Testis (tissue), 3 donors: Measurements from ENCODE around the gene DDN. TPM values are rescaled to one million over a fixed set of nuclear protein-coding genes. Genes with fewer than 3 reads are reported as not detected.

Experiments used
- DNase-seq: peaks from one replicate; pipeline ENCODE4 v3.0.0-alpha.2; 2019
- H3K27ac ChIP-seq, 2 donors: fragments of 200-600 bp; sonication (generic); one replicate each; pipeline ENCODE4 v1.5.1; 2019
- H3K27me3 ChIP-seq: fragments of 200-600 bp; sonication (generic); one replicate; pipeline ENCODE4 v1.5.1; 2019
- H3K36me3 ChIP-seq: fragments of 200-600 bp; sonication (generic); one replicate; pipeline ENCODE4 v1.5.1; 2017; ENCODE audit warnings: low read depth; ENCODE audit errors: missing control alignments
- H3K4me1 ChIP-seq: fragments of 200-600 bp; sonication (generic); one replicate; pipeline ENCODE4 v1.5.1; 2019
- H3K4me3 ChIP-seq, 2 donors: fragments of 200-600 bp; sonication (generic); one replicate each; pipeline ENCODE4 v1.5.1; 2017 to 2019
- H3K9me3 ChIP-seq: fragments of 200-600 bp; sonication (generic); one replicate; pipeline ENCODE4 v1.5.1; 2017
- CTCF ChIP-seq, 3 experiments: fragments of 450-650 bp in 2 of 3; fragments of 200-600 bp in 1 of 3; sonication (generic) in 1 of 3; IDR thresholded peaks; one replicate each; pipeline ENCODE4 v1.5.1; 2016 to 2019; ENCODE audit warnings: antibody characterized with exemption in 3 of 3, mild to moderate bottlenecking in 2 of 3, moderate library complexity in 1 of 3
- POLR2A ChIP-seq: fragments of 450-650 bp; IDR thresholded peaks from one replicate; pipeline ENCODE4 v1.6.1; 2017; ENCODE audit warnings: antibody characterized with exemption, mild to moderate bottlenecking, moderate library complexity
- WGBS, 2 donors: methylation state at CpG; one replicate each; pipeline ENCODE4 v1.1.5; 2018; 5-methylcytosine and 5-hydroxymethylcytosine counted together
- intact Hi-C: fragments of 100-400 bp; cut with DNase I; formaldehyde crosslinking; loops from one replicate; pipeline ENCODE4 v1.15.1; 2023; ENCODE audit warnings: low total_unique reads
- polyA plus RNA-seq: library from polyadenylated mRNA; stranded (reverse); fragments of 350-450 nt; fragmentation: Illumina TruSeq; extraction: RNeasy Lipid Tissue Mini Kit (QIAGEN cat#74804); gene quantifications from one replicate; pipeline ENCODE4 v1.2.3, GENCODE V29; 2014; ENCODE audit warnings: low read depth, low replicate concordance; ENCODE audit not compliant: insufficient read depth
- total RNA-seq, 2 donors: library from RNA; depleted of rRNA; stranded (reverse); fragments of >200 nt; gene quantifications; one replicate each; pipeline ENCODE4 v1.2.3, GENCODE V29; 2016

Gene DDN
- total and polyA plus RNA-seq, 3 donors from 2014 or later = 0.31 to 0.96 (median 0.55) TPM

DNA sequence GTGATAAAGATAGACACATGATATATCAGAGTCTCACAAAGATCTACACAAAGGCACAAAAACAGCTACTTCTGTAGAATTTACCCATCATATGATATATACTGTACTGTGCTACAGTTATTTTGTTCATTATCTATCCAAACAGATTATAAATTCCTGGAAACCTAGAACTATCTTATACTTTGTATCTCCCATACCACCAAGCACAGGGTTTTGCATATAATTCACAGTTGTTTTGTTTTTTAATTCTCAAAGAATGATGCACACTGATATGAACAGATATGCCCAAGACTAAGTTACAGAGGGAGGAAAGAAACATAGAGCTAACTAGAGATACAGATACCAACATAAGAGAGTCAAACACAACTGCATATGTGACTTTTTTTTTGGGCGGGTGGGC is 16.0 kb upstream of the DDN start:
- H3K27ac ChIP-seq = no peak overlapping the region
- TF ChIP-seq POLR2A (no peak), CTCF (IDR thresholded peaks at IDR 0.05) (no peak)
- no peaks in the 10 kb centered on the region for H3K36me3 ChIP-seq
- peaks cover 8% of the 10 kb centered on the region for H3K4me1 ChIP-seq
- WGBS, 2 donors = 86 to 95% methylated on average over 1 of the region's 1 CpG
- DNase-seq = no peak
- intact Hi-C loops = no loop called here
- no peaks in the 10 kb centered on the region for H3K27me3 ChIP-seq
- no peaks in the 10 kb centered on the region for H3K9me3 ChIP-seq
- no peak overlapping the region for H3K4me3 ChIP-seq

DNA sequence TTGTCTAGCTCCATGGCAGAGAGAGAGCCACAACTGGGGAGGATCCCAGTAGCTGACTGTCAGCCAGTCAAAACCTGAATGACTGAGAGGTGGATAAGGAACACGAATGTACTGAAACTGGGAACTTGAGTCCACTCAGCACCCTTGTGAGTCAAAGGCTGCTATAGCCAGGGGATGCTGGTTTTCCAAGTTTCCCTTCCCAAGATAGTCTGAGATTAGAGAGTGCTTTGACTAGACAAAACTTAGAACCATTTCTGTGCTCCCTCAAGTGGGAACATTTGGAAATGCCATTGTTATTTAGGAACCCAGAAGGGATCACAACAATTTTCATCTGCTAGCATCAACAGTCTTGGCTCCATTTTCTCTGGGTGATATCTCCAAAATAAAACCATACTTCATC is 15.4 kb upstream of the DDN start:
- DNase-seq = no peak
- peaks cover 8% of the 10 kb centered on the region for H3K4me1 ChIP-seq
- no peaks in the 10 kb centered on the region for H3K9me3 ChIP-seq
- H3K36me3 ChIP-seq = no peaks in the 10 kb centered on the region
- H3K27ac ChIP-seq = no peak overlapping the region
- H3K4me3 ChIP-seq = no peak overlapping the region
- TF ChIP-seq POLR2A (no peak), CTCF (IDR thresholded peaks at IDR 0.05) (no peak)
- H3K27me3 ChIP-seq = no peaks in the 10 kb centered on the region
- intact Hi-C loops = no loop called here
- 32 to 47% methylated on average over 1 of the region's 1 CpG for WGBS, 2 donors

- H3K4me3 ChIP-seq = no peak overlapping the region
- no peaks in the 10 kb centered on the region for H3K36me3 ChIP-seq
- H3K9me3 ChIP-seq = no peaks in the 10 kb centered on the region
- DNase-seq = no peak
- no peak overlapping the region for H3K27ac ChIP-seq
- intact Hi-C loops = no loop called here
- WGBS, 2 donors = 75 to 79% methylated on average over 3 of the region's 3 CpGs
- peaks cover 8% of the 10 kb centered on the region for H3K4me1 ChIP-seq
- H3K27me3 ChIP-seq = no peaks in the 10 kb centered on the region
- no peak for TF ChIP-seq CTCF (IDR thresholded peaks at IDR 0.05)
- TF ChIP-seq POLR2A = no peak
These were observed 14.3 kb upstream of the DDN start for GRCh38 chr12:49013428-49013827.

- intact Hi-C loops = no loop called here
- no peaks in the 10 kb centered on the region for H3K36me3 ChIP-seq
- TF ChIP-seq CTCF (IDR thresholded peaks at IDR 0.05) (no peak), POLR2A (no peak)
- no peaks in the 10 kb centered on the region for H3K27me3 ChIP-seq
- H3K4me3 ChIP-seq = no peak overlapping the region
- peaks cover 6% of the 10 kb centered on the region for H3K4me1 ChIP-seq
- H3K27ac ChIP-seq = no peak overlapping the region
- DNase-seq = no peak
- no peaks in the 10 kb centered on the region for H3K9me3 ChIP-seq
These were observed 13.6 kb upstream of the DDN start for GRCh38 chr12:49012739-49013138.

GRCh38 chr12:49010092-49010668 is 11.0 kb upstream of the DDN start:
- 88 to 100% methylated on average over 3 of the region's 3 CpGs for WGBS, 2 donors
- H3K9me3 ChIP-seq = no peaks in the 10 kb centered on the region
- H3K4me3 ChIP-seq = no peak overlapping the region
- no peaks in the 10 kb centered on the region for H3K36me3 ChIP-seq
- no peaks in the 10 kb centered on the region for H3K27me3 ChIP-seq
- H3K27ac ChIP-seq = no peak overlapping the region
- DNase-seq = no peak
- H3K4me1 ChIP-seq = no peaks in the 10 kb centered on the region
- intact Hi-C loops = no loop called here
- TF ChIP-seq POLR2A (no peak), CTCF (IDR thresholded peaks at IDR 0.05) (no peak)
